Activated CD4-positive, alpha-beta T cell treated with anti-CD3 and anti-CD28 coated beads, Interleukin-2, amount 50 U/mL, for 48 hours (primary cell): Measurements from ENCODE around the gene TAGAP.
A peak's percentile ranks its signal among the peaks of the same experiment; 100 is the strongest.
"Not testable (repeated sequence)": the region's sequence is repeated elsewhere in the genome, so short reads cannot be mapped to it uniquely, and the experiment has no call there.

ENCODE experiments used
- DNase-seq, 2 experiments: peaks; one replicate each; pipeline ENCODE4 v3.0.0-alpha.2; 2020

The TAGAP gene

DNA sequence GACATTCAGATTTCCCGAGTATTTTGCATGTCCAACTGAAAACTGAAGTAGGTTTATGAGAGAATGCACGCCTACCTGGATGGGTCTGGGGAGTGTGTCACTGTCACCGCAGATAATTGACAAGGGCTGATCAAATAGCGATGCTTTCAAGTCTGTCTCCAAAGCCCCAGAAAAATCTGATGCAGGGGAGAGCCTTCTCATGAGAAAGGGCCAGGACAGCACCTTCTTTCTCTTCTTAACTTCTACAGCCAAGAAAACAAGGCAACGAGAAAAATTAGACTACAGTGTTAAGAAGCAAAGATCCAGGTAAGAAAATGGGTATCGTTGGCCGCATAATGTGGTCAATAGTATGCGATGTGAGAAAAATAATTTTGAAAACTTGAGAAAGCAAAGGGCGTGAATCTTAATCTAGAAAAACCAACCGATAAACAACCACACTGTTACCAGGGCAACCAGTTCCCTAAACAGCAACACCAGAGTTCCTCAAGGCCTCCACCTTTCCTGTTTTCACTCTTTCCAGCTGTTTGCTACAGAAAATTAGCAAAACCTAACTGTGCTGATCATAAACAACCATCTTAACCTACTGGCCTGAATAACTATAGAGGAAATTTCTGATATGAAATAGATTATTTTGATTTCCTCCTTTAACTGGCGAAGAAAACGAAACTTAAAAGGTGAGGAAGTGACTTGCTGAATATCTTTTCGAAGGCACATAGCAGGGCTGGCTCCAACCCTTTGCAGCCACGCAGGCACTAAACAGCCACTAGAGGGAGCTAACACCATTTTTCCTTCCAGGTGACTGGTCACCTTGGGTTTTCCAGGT lies 2.6 kb downstream of the TAGAP start:
- DNase-seq = peak; percentile 68 to 76

DNA sequence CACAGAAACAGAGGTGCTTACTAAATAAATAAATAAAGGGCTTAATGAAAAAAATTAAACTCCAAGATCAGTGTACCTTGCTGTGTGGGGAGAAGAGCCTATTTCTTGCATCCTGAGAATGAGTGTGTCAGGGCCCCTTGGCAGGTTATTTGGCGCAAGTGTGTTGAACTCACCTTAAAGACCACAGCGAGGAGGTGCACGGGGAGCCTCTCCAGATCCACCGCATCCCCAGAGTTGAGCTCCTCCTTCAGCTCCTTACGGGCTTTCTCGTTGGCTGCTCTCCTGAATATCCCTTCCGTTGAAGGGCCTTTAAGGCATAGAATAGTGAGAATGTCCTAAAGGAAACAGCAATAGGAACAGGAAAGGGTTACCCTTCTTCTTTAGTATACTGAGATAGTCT lies 3.6 kb downstream of the TAGAP start:
- DNase-seq = no peak

DNA sequence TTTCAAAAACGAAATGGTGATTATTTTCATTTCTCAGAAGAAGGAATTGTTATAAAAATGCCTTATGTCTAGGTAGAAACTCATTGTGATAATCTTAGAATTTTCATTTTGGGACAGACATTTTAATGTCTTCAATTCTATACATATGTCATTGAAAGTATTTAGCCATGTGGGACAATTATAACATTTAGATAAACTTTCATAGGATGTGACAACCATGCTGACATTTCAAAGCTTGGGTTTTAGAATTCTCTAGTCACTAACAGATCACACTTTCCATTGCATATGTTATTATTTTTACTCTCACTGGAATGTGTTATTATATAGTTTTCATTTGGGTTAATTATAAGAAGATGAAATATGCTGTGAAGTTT lies 4.9 kb downstream of the TAGAP start:
- no peak for DNase-seq

DNA sequence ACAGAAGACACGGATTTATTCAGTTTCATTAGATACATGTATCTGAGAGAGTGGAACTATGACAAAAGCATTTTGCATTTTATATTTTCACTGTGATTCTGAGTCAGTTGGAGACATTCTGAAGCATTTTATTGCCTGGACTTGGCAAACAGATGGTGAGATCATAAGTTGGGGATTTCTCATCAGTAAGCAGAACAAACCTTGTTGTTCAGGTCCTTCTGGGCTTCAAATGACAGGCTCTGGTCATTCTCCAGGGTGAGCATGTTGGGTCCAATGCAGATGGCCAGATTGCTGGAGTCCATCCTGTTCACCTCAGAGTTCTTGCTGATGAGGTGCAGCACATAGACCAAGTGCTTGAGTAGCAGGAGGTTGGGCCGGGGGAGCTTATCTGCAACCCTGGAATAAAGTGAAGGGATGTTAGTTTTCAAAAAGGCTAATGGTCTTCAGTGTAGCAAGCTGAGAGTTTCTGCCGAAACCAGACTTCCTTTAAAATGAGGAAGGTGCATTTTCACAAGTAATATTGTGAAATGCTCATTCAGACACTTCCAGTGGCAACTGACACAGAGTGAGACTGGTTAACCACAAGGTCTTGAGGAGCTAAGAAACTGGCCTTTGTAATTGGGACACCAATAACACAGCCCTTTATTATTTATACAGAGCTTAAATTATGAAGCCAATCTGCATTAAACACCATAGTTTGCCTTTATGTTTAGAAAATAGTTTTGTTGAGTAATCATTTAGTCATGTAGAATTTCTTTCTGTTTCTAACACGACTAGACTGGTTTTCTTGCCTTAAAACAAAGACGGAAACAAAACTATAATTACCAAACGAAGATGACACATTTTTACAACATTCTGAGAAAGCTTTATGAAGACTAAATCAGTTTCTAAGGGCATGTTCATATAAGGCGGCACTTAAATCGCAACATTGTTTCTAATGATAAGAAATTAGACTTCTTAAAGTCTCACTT lies 5.6 kb downstream of the TAGAP start:
- DNase-seq = no peak

DNA sequence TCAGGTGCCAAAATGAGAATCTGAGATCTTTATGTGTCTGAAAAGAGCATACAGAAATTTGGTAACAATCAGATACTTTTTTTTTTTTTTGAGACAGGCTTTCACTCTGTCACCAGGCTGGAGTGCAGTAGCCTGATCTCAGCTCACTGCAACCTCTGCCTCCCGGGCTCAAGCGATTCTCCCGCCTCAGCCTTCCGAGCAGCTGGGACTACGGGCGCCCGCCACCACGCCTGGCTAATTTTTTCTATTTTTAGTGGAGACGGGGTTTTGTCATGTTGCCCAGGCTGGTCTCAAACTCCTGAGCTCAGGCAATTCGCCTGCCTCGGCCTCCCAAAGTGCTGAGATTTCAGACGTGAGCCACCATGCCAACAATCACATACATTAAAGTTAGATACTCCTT lies 6.5 kb downstream of the TAGAP start:
- not testable (repeated sequence) for DNase-seq

DNA sequence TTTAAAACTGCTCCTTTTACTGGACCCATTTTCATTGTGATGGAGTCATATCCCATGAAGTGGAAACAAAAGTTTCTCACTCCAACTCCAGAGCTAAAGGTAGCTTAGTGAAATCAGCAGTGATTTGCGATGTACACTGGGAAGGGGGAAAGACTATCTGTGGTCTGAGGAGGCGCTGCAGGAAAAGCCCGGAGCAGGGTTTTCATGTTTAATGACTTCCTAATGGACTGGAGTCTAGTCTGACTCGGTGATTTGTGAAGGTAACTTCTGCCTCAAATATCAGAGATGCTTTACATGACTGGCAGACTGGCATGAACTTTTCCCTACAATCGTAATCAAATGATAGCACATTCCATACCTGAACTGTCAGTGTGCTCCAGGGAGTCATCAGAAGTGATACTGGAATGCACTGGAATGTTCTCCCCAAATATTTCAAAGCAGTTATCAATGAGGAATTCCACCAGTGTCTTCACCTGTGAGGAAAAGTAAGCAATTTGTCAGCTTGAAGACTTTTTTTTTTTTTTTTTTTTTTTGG lies 7.0 kb downstream of the TAGAP start:
- DNase-seq = no peak

DNA sequence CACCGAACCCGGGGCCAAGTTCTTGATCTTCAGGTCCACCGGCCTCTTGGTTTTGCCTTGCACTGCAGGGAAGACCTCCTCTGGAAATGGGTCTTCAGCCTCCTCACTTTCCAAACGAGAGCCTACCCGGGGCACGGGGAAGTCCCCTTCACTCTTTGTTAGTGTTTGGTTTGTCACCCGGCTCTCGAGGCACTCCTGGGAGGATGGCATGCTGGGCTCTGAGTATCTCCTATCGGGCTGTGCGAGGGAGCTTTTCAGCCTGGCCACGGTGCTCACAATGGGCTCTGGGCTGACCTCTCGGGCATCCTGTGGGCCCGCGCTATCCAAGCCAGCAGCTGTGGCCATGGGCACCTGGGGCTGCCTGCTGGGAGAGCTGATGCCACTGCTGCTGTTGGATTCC lies 8.1 kb downstream of the TAGAP start:
- no peak for DNase-seq

DNA sequence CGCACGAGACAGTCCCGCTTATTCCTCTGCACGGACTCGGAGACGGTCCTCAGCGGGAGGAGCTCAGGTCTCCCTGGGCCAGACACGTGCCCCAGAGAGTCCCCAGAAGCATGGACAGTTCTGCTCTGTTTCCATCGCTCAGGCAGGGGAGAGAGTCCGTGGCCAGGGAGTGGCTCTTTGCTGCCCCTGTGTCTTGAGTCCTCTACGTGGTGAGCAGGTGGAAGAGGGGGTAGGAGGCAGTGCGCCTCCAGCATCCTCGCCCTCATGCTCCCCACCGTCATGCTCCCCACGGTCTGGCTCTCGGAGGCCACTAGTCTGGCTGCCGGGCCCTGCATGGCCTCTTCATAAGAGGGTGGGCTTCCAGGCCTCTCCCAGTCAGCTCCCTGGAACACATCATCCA lies 8.9 kb downstream of the TAGAP start:
- DNase-seq = no peak

DNA sequence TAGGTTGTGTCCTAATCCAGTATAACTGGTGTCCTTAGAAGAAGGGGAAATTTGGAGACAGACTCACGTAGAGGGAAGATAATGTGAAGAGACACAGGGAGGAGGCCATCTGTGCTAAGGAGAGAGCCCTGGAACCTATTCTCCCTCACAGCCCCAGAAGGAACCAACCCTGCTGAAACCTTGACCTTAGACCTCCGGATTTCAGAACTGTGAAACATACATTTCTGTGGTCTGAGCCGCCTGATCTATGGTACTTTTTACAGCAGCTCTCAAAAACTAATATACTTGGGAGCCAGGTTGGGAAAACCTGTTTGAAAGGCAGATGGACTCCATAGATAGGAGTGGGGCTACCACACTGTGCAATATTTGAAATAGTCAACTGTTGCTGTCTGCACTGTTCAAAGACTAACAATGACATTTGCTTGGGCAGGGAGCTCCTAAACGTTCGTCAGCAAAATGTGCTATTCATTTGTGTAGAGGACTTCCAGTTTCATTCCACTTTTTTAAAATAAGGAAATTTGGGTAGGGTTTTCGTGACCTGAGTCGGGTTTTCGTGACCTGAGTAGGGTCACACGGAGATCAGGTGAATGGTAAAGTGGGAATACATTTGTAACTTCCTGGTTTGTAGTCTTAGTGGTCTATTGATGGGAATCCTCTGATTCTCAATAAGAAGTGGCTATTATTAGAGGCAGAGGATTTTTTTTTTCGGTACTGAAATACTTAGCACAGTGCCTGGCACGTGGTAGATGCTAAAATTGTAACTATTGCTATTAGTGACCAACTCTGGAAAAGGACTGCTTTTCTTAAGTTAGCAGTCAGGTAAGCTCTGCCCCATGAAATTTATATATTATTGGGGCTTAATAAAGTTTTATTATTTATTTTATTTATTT lies 11.4 kb downstream of the TAGAP start:
- DNase-seq = no peak

DNA sequence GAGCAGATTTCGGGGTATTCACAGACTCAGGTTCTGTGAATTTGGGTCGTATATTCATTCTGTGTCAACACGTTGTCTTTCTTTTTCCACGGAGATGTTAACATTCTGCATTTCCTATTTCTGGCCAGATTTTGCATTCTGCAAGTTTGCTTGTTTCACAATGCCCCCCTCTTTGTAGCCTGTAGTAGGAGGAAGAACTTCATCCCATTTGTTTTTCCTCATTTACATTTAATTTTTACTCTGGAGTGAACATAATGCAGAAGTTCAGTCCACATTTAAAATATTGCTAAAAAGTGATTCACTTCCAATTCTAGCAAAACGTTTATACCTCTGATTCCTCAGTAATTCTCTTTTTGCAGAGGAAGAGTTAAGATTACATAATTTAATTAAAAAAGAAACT lies 12.9 kb downstream of the TAGAP start:
- no peak for DNase-seq

DNA sequence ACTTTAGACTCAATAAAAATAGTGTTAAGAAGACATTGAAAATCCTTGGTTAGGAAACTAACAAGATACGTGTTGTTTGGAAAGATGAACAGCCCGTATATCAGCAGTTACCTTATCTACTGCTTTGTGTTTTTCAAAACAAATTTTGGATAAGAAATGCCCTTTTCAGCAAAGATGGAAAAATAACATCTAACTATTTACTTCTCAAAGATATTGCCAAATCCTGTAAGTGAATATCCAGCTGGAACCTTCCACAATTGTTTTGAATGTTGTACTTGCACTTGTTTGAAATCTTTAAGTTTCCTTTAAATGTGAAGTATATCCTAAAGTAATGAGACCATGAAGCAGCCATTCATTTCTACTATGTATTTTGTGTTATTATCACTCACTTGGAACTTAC lies 14.6 kb downstream of the TAGAP start:
- no peak for DNase-seq

DNA sequence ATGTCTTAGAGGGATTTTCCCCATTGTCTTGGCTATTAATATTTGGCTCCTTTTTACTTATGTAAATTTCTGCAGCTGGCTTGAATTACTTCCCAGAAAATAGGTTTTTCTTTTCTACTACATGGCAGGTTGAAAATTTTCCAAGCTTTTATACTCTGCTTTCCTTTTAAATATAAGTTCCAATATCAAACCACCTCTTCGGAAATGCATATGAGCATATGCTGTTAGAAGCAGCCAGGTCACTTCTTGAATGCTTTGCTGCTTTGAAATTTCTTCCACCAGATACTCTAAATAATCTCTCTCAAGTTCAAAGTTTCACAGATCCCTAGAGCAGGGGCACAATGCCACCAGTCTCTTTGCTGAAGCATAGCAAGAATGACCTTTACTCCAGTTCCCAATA lies 19.6 kb downstream of the TAGAP start:
- not testable (repeated sequence) for DNase-seq

DNA sequence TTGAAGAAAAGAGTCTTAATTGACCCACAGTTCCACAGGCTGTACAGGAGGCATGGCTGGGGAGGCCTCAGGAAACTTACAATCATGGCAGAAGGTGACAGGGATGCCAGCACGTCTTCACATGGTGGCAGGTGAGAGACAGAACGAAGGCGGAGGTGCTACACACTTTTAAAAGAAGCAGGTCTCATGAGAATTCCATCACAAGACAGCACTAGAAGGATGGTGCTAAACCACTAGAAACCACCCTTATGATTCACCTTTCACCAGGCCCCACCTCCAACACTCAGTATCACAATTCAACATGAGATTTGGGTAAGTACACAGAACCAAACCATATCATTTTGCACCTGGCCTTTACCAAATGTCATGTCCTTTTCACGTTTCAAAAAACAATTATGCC lies 20.9 kb downstream of the TAGAP start:
- peak in 1 of 2 experiments; percentile 43 for DNase-seq

DNA sequence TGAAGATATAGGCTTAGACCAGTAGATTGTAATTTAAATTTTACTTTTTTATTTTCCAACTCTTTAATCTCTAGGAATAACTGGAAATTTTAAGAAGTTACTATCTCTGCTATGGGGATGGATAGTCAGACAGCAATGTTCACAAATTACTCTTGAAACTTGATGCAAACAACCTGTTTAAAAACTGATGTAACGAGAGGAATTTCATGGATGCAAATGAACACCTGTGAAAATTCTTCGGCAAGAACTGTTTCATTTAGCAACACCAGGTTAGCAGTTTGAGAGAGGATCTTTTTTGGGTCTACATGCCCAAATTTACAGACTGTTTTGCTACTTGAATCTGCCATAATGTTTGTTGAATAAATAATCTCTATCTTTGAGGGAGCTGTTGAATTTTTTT lies 24.8 kb downstream of the TAGAP start:
- DNase-seq = no peak

DNA sequence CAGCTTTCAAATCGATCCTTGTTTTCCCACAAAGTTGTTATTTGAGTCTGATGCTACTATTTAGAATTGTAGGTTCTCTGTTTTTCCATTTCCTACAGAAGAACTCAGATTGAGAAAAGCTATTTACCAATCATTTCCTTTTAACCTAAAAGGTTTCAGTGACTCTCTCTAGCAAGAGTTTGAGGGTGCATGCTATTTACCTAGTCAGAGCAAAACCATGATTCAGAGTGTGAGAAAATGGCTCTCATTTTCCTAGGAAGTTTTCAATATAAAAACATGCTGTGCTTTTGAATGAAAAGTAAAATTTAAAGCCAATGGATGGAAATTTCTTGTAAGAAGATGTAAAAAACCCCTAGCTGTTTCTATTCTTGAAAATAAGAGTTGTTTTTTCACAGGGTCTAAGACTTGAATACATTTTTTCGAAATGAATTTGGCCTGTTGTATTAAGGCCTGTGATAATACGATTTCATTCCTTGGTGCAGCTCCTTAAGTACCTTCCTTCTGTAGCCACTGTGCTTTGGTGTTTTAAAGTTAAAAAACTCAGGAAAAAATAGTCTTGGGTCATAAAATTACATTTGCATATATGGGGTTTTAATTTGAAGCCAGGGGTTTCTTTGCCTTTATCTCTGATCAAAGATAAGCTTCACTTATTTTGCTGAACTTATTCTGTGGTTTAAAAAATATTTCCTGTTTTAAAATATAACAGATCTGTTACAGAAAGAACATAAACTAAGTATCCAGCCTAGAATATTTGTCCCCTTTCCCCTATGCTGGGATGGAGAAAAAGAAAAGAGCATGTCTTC lies 26.8 kb downstream of the TAGAP start:
- no peak for DNase-seq

DNA sequence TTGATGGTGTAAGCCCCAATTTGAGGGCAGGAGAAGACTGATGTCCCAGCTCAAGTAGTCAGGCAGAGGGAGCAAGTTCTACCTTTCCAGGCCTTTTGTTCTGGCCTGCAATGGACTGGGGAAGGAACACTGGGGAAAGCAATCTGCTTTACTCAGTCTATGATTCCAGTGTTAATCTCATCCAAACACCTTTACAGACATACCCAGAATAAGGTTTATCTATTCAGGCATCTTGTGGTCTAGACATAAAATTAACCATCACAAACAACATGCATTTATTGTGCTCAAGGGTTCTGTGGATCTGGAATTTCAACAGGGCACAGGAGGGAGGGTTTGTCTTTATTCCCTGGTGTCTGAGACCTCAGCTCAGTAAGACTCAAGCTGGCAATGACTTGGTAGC lies 30.4 kb downstream of the TAGAP start:
- DNase-seq = no peak

DNA sequence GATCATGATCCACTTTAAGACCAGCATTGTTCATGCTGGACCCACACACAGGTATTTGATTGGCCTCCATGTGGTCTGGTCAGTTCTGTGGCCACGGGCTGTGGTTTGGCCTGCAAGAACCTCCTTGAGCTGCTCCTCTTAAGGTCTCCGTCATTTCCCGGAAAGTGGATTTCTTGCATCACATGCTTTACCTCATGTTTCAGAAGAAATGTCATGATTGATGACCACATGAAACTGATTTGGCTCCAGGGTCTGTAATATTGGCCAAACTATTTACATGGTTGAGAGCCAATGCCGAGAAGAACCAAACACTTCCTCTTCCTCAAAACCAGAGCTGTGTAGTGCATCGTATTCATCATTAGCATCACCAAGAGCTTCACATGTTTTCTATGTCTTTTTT lies 31.6 kb downstream of the TAGAP start:
- DNase-seq = no peak

DNA sequence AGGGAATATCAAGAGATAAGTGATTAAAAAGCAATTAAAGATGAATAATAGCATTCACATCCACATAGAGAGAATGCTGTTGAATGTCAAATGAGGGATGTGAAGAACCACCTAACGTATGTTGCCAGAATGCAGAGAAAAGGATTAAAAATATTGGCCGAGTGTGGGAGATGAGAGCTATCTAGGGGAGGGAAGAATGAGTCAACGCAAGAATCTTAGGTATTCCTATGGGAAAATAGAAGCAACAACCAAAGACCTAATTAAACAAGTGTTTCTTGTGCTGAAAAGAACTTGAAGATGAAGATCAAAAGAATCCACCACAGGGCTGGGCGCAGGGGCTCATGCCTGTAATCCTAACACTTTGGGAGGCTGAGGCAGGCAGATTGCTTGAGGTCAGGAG lies 32.6 kb downstream of the TAGAP start:
- DNase-seq = no peak

DNA sequence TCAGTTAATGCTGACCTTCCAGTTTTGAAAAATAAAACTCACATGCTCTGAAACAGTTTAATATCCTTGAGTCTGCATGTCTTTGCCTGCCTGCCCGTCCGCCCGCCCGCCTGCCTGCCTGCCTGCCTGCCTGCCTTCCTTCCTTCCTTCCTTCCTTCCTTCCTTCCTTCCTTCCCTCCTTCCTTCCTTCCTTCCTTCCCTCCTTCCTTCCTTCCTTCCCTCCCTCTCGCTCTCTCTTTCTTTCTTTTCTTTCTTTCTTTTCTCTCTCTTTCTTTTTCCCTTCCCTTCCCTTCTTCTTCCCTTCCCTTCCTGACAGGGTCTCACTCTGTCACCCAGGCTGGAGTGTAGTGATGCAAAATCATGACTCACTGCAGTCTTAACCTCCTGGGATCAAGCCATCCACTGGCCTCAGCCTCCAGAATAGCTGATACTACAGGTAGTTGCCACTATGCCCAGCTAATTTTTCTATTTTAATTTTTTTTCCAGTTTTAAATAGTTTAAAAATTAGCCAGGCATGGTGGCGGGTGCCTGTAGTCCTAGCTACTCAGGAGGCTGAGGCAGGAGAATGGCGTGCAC lies 34.7 kb downstream of the TAGAP start:
- not testable (repeated sequence) for DNase-seq

DNA sequence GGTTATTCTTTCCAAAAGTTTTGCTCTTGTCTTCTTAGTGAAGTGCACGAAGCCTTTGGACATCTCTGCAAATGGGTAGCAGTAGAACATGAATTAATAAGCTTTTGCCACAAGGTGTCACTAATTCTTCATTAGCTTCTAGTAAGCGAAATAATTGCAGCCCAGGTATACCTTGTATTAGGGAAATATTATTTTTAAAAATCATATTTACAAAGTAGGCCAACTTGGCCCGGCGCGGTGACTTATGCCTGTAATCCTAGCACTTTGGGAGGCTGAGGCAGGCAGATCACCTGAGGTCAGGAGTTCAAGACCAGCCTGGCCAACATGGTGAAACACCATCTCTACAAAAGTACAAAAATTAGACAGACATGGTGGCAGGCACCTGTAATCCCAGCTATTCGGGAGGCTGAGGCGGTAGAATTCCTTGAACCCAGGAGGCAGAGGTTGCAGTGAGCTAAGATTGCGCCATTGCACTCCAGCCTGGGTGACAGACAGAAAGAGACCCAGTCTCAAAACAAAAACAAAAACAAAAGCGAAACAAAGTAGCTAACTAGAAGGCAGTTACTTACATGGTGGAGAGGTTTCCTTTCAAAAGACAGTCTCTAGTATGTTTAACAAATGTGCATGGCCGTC lies 36.0 kb downstream of the TAGAP start:
- no peak for DNase-seq

DNA sequence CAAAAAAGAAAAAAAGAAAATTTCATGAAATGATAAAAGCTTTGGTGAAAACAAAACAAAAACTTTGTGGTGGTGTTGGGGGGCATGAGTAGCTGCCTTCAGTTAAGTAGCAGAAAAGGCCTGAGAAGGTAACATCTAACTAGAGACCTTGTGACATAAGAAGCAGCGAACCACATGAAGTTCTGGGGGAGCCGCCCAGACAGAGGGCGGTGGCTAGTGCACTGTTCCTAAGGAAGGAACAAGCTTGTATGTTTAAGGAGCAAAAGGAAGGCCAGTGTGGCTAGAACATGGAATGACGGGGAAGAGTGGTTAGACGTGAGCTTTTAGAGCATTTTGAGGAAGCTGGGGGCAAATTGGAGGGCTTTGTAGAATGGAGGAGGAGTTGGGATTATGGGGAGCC lies 37.3 kb downstream of the TAGAP start:
- DNase-seq = no peak
